GM13977 (cell line): Measurements from ENCODE around the gene POLDIP2.

Experiments
- DNase-seq: peaks from one replicate; pipeline ENCODE4 v3.0.0; 2012; ENCODE audit warnings: low spot score
- in situ Hi-C: fragments of 300-500 bp; cut with MboI; formaldehyde crosslinking; loops from one replicate; pipeline ENCODE4 v1.12.0; 2022; ENCODE audit warnings: low sequenced_read_pairs, low pct_unique_long_range_greater_than_20kb, mixed read lengths, inconsistent platforms; ENCODE audit not compliant: unreplicated experiment
- TF ChIP-seq, protein P1 (sequence below): IDR thresholded peaks from 2 replicates; pipeline ENCODE4 v1.5.1; 2012; ENCODE audit warnings: mild to moderate bottlenecking, control low read depth; ENCODE audit not compliant: insufficient read depth; ENCODE audit errors: extremely low read depth, missing control alignments

Gene POLDIP2

GRCh38 chr17:28346746-28347246, 10.5 kb downstream of the POLDIP2 start:
- DNase-seq = no peak
- in situ Hi-C loops = no loop called here
- TF ChIP-seq, protein P1, sequence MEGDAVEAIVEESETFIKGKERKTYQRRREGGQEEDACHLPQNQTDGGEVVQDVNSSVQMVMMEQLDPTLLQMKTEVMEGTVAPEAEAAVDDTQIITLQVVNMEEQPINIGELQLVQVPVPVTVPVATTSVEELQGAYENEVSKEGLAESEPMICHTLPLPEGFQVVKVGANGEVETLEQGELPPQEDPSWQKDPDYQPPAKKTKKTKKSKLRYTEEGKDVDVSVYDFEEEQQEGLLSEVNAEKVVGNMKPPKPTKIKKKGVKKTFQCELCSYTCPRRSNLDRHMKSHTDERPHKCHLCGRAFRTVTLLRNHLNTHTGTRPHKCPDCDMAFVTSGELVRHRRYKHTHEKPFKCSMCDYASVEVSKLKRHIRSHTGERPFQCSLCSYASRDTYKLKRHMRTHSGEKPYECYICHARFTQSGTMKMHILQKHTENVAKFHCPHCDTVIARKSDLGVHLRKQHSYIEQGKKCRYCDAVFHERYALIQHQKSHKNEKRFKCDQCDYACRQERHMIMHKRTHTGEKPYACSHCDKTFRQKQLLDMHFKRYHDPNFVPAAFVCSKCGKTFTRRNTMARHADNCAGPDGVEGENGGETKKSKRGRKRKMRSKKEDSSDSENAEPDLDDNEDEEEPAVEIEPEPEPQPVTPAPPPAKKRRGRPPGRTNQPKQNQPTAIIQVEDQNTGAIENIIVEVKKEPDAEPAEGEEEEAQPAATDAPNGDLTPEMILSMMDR = peak; percentile 38

DNA sequence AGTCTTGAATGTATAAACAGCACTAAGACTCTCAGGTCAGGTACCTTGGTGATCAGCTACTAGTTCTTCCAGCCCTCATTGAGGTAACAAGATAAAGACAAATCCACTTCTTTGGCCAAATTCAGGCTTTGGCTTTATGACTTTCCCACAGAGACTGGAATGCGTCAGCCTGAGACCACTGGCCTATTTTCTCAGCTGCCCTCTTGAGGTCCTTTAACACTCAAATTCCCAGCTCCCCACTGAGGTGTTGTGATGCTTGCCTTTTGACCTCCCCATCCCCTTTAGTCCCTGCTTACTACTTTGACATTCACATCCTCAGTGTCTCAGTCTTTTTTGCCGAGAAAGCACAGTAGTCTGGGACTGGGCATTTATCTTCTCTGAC, 11.1 kb downstream of the POLDIP2 start:
- TF ChIP-seq, protein P1 = no peak
- in situ Hi-C loops = no loop called here
- no peak for DNase-seq

DNA sequence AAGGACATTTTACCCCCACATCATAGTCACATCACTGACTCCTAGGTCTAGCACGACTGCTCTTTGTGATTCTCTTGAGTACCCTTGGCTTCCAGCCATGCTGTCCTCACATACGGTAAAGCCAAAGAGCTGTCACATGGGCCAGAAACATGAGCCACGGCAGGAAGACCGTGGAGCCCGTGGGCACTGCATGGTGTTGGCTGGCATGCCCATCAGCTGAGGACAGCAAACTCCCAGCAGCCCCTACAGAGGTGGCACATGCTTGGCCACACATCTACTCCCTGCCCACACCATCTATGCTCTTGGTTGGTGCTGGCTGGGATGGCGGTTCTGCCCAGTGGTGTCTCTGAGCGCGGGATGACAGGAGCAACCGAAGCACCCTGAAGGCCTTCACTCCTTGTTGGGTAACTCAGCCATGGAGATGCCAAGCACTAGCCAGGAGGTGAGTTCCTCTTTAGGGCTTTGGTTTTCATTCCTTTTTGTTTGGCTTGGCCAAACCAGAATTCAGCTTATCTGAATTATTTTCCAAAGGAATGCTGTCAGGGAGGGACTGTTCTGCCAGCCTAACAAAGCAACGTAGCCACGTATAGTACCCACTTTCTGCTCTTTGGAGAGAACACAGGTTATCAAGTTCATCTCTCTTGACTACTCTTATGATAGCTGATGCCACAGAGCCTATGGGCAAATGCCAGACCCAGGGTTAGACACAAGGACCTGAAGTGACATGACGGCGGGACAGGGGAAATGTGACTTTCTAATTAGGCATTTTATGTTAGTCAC, 11.7 kb downstream of the POLDIP2 start:
- TF ChIP-seq, protein P1 = no peak
- no peak for DNase-seq
- in situ Hi-C loops = no loop called here

DNA sequence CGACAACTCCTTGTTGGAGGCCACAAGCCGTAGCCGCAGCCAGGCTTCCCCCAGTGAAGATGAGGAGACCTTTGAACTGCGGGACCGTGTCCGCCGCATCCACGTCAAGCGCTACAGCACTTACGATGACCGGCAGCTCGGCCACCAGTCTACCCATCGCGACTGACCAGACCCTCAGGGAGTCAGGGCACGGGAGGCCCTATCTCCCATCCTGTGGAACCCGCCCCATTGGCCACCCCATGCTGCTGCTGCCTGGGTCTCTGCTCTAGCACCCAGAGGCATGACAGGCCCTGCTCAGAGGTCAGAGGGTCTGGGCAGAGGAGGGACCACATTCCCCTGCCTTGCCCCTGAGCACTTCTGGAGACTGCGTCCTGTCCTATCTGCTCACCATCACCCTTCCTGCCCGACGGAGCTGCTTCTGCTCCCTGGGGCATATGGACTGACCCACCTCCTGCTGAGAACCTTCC, 12.9 kb downstream of the POLDIP2 start:
- in situ Hi-C loops = no loop called here
- no peak for DNase-seq
- TF ChIP-seq, protein P1 = no peak

DNA sequence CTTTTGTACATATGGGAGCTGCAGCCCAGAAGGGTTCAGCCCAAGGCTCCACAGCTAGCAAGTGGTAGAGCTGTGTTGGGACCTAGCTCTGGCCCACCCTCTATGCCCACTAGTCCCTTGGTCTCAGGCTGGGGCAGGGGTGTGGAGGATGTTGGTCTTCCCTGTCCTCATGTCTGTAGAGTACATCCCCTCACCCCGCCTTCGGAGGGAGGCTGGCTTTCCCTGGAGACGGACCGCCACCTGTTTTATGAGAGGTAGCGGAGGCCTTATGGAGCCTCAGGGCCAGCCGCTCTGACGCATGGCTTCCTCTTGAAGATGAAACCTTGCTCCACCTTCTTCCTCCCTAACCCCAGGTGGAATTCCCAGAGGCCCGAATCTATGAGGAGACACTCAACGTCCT, 13.3 kb downstream of the POLDIP2 start:
- TF ChIP-seq, protein P1 = no peak
- in situ Hi-C loops = no loop called here
- DNase-seq = no peak

DNA sequence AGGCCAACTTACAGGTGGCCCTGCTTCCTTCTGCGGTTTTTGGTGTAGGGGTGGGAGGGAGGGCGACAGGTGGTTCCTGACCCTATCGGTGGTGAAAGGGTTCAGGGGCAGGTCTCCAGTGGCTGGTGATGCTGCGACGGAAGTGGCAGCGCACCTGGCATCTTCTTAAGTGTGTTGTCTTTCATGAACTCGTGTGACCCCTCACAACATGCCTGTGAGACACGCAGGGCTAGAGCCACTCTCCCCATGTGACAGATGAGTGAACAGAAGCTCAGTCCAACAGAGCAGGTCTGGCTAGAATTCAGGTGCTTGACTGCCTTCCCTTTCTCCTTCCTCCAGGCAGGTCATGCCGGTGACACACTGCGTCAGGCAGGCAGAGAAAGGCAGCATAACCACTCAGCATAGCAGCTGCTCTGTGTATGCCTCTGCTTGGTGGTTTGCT, 13.8 kb downstream of the POLDIP2 start:
- TF ChIP-seq, protein P1 = no peak
- DNase-seq = no peak
- in situ Hi-C loops = no loop called here
